Measurements from ENCODE around the gene GANAB. TPM values are rescaled to one million over a fixed set of nuclear protein-coding genes. Genes with fewer than 3 reads are reported as not detected.
"Not testable (repeated sequence)": the region's sequence is repeated elsewhere in the genome, so short reads cannot be mapped to it uniquely, and the experiment has no call there.

GANAB gene
- total RNA-seq, 1 experiment from 2014 or later, result 98.5 TPM

DNA sequence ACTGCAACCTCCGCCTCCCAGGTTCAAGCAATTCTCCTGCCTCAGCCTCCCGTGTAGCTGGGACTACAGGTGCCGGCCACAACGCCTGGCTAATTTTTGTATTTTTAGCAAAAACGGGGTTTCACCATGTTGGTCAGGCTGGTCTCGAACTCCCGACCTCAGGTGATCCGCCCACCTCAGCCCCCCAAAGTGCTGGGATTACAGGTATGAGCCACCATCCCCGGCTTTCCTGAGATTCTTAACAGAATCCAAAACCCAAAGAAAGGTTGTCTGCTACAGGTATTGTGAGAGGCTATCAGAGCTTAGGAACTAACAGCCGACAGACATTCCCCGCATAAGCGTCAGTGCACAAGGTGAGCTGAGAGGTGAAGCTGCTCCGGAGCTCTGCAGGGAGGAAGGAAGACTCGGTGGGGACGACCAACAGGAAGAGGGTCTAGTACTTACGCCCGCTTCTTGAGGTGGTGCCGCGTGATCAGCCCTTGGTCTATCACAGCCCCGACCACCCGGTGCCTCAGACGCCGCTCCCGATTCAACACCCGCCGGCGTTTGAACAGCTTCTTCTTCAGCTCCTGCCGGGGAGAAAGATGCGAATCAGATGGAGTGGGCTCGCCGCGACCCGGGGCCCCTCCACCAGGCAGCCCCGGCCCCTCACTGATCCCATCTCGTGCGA is 18.1 kb upstream of the GANAB start:
- H4K20me1 ChIP-seq (ENCODE audit: insufficient read depth, low read depth, low read length), result no peaks in the 10 kb centered on the region; the same call in 1 of the 2 replicates
- no peaks in the 10 kb centered on the region for H3K27me3 ChIP-seq (ENCODE audit: low read length)
- peak overlapping the region; percentile 88 for H3K27ac ChIP-seq (ENCODE audit: low read length)
- DNase-seq, result peak; percentile 89
- H3K4me1 ChIP-seq (ENCODE audit: low read length), result peaks cover 30% of the 10 kb centered on the region
- H3K4me2 ChIP-seq (ENCODE audit: low read depth, low read length, poor library complexity, severe bottlenecking), result peak overlapping the region; percentile 76
- H3K9me2 ChIP-seq (replicated peaks; ENCODE audit: insufficient read depth, low read length), result no peaks in the 10 kb centered on the region
- H3K4me3 ChIP-seq (ENCODE audit: low read length), result peak overlapping the region; percentile 100
- H3K9ac ChIP-seq (ENCODE audit: low read length), result peak overlapping the region; percentile 100
- H3K9me3 ChIP-seq (ENCODE audit: low read length), result no peaks in the 10 kb centered on the region
- peaks cover 47% of the 10 kb centered on the region for H3K79me2 ChIP-seq (ENCODE audit: low read length)
- H3K36me3 ChIP-seq (ENCODE audit: insufficient read depth, low read length), result peaks cover 17% of the 10 kb centered on the region
- peak overlapping the region; percentile 84; the same call in 1 of the 2 replicates for H2AFZ ChIP-seq (ENCODE audit: low read length)

- H3K4me3 ChIP-seq (ENCODE audit: low read length), result no peak overlapping the region
- H4K20me1 ChIP-seq (ENCODE audit: insufficient read depth, low read depth, low read length), result no peaks in the 10 kb centered on the region
- H2AFZ ChIP-seq (ENCODE audit: low read length), result peak overlapping the region; percentile 44; the same call in 1 of the 2 replicates
Observed at GRCh38 chr11:62656796-62657429, 10.5 kb upstream of the GANAB start.

DNA sequence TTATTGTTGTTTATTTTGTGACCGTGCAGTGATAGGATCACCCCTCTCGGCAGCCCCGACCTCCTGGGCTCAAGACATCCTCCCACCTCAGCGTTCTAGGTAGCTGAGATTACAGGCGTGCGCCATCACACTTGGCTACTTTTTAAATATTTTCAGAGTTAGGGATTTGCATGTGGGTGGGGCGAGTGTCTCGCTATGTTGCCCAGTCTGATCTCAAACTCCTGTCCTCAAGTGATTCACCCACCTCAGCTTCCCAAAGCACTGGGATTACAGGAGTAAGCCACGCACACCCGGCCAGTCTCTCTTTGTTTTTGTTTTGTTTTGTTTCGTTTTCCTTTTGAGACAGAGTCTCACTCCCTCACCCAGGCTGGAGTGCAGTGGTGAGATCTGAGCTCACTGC is 7.9 kb upstream of the GANAB start:
- H3K4me3 ChIP-seq (ENCODE audit: low read length), result no peak overlapping the region
- H3K9me2 ChIP-seq (replicated peaks; ENCODE audit: insufficient read depth, low read length), result no peaks in the 10 kb centered on the region
- H3K9ac ChIP-seq (ENCODE audit: low read length), result no peak overlapping the region
- H3K36me3 ChIP-seq (ENCODE audit: insufficient read depth, low read length), result 0 out of 2 replicates have a peak, but pooled peaks cover 3% of the 10 kb centered on the region
- H3K9me3 ChIP-seq (ENCODE audit: low read length), result no peaks in the 10 kb centered on the region
- DNase-seq, result no peak
- H2AFZ ChIP-seq (ENCODE audit: low read length), result 0 out of 2 replicates have a peak overlapping the region, but pooled peaks have one; percentile 20
- no peaks in the 10 kb centered on the region for H3K27me3 ChIP-seq (ENCODE audit: low read length)
- no peak overlapping the region for H3K27ac ChIP-seq (ENCODE audit: low read length)
- peak overlapping the region; percentile 78 for H3K4me2 ChIP-seq (ENCODE audit: low read depth, low read length, poor library complexity, severe bottlenecking)
- H3K4me1 ChIP-seq (ENCODE audit: low read length), result peaks cover 15% of the 10 kb centered on the region
- H3K79me2 ChIP-seq (ENCODE audit: low read length), result peaks cover 26% of the 10 kb centered on the region
- H4K20me1 ChIP-seq (ENCODE audit: insufficient read depth, low read depth, low read length), result no peaks in the 10 kb centered on the region

More at GRCh38 chr11:62656796-62657429, 10.5 kb upstream of the GANAB start:
- no peaks in the 10 kb centered on the region for H3K9me3 ChIP-seq (ENCODE audit: low read length)
- H3K9me2 ChIP-seq (replicated peaks; ENCODE audit: insufficient read depth, low read length), result no peaks in the 10 kb centered on the region
- H3K27ac ChIP-seq (ENCODE audit: low read length), result no peak overlapping the region
- no peaks in the 10 kb centered on the region; the same call in 1 of the 2 replicates for H3K36me3 ChIP-seq (ENCODE audit: insufficient read depth, low read length)
- no peak overlapping the region for H3K9ac ChIP-seq (ENCODE audit: low read length)
- no peaks in the 10 kb centered on the region for H3K27me3 ChIP-seq (ENCODE audit: low read length)
- peaks cover 8% of the 10 kb centered on the region for H3K4me1 ChIP-seq (ENCODE audit: low read length)
- peaks cover 12% of the 10 kb centered on the region for H3K79me2 ChIP-seq (ENCODE audit: low read length)
- no peak for DNase-seq
- H3K4me2 ChIP-seq (ENCODE audit: low read depth, low read length, poor library complexity, severe bottlenecking), result no peak overlapping the region

- no peak for DNase-seq
- peak overlapping the region; percentile 78 for H3K4me2 ChIP-seq (ENCODE audit: low read depth, low read length, poor library complexity, severe bottlenecking)
- H3K9ac ChIP-seq (ENCODE audit: low read length), result peak overlapping the region; percentile 82
- peak overlapping the region; percentile 79 for H3K4me3 ChIP-seq (ENCODE audit: low read length)
- no peaks in the 10 kb centered on the region for H3K9me3 ChIP-seq (ENCODE audit: low read length)
- H4K20me1 ChIP-seq (ENCODE audit: insufficient read depth, low read depth, low read length), result no peaks in the 10 kb centered on the region
- H3K36me3 ChIP-seq (ENCODE audit: insufficient read depth, low read length), result 0 out of 2 replicates have a peak, but pooled peaks cover 3% of the 10 kb centered on the region
- H2AFZ ChIP-seq (ENCODE audit: low read length), result no peak overlapping the region
- H3K79me2 ChIP-seq (ENCODE audit: low read length), result peaks cover 26% of the 10 kb centered on the region
- H3K27ac ChIP-seq (ENCODE audit: low read length), result no peak overlapping the region
- H3K4me1 ChIP-seq (ENCODE audit: low read length), result peaks cover 15% of the 10 kb centered on the region
- H3K27me3 ChIP-seq (ENCODE audit: low read length), result no peaks in the 10 kb centered on the region
- no peaks in the 10 kb centered on the region for H3K9me2 ChIP-seq (replicated peaks; ENCODE audit: insufficient read depth, low read length)
Observed at GRCh38 chr11:62652161-62653006, 6.0 kb upstream of the GANAB start.

DNA sequence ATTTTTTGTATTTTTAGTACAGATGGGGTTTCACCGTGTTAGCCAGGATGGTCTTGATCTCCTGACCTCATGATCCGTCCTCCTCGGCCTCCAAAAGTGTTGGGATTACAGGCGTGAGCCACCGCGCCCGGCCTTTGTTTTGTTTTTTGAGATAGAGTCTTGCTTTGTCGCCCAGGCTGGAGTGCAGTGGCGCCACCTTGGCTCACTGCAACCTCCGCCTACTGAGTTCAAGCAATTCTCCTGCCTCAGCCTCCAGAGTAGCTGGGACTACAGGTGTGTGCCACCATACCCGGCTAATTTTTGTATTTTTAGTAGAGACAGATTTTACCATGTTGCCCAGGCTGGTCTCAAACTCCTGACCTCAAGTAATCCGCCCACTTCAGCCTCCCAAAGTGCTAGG is 3.9 kb upstream of the GANAB start:
- not testable (repeated sequence) for H3K4me2 ChIP-seq (ENCODE audit: low read depth, low read length, poor library complexity, severe bottlenecking); H3K27ac ChIP-seq (ENCODE audit: low read length); H3K9me2 ChIP-seq (replicated peaks; ENCODE audit: insufficient read depth, low read length); H3K9me3 ChIP-seq (ENCODE audit: low read length); H4K20me1 ChIP-seq (ENCODE audit: insufficient read depth, low read depth, low read length); H2AFZ ChIP-seq (ENCODE audit: low read length); DNase-seq; H3K36me3 ChIP-seq (ENCODE audit: insufficient read depth, low read length); H3K4me3 ChIP-seq (ENCODE audit: low read length); H3K9ac ChIP-seq (ENCODE audit: low read length); H3K27me3 ChIP-seq (ENCODE audit: low read length)
- Histone ChIP-seq H3K79me2 (ENCODE audit: low read length) (peaks cover 37% of the 10 kb centered on the region), H3K4me1 (ENCODE audit: low read length) (peaks cover 24% of the 10 kb centered on the region)

- Histone ChIP-seq H2AFZ (ENCODE audit: low read length) (no peak overlapping the region), H3K27me3 (ENCODE audit: low read length) (no peaks in the 10 kb centered on the region), H3K9ac (ENCODE audit: low read length) (no peak overlapping the region), H3K27ac (ENCODE audit: low read length) (no peak overlapping the region), H3K4me2 (ENCODE audit: low read depth, low read length, poor library complexity, severe bottlenecking) (no peak overlapping the region), H3K79me2 (ENCODE audit: low read length) (peaks cover 45% of the 10 kb centered on the region), H4K20me1 (ENCODE audit: insufficient read depth, low read depth, low read length) (peaks cover 5% of the 10 kb centered on the region), H3K9me2 (replicated peaks; ENCODE audit: insufficient read depth, low read length) (no peaks in the 10 kb centered on the region), H3K9me3 (ENCODE audit: low read length) (no peaks in the 10 kb centered on the region), H3K4me1 (ENCODE audit: low read length) (peaks cover 30% of the 10 kb centered on the region), H3K4me3 (ENCODE audit: low read length) (no peak overlapping the region), H3K36me3 (ENCODE audit: insufficient read depth, low read length) (peaks cover 4% of the 10 kb centered on the region; the same call in 1 of the 2 replicates)
- no peak for DNase-seq
Observed at GRCh38 chr11:62649486-62649885, 3.1 kb upstream of the GANAB start.

- Histone ChIP-seq H3K27me3 (ENCODE audit: low read length) (no peaks in the 10 kb centered on the region), H3K9ac (ENCODE audit: low read length) (no peak overlapping the region), H3K27ac (ENCODE audit: low read length) (no peak overlapping the region), H3K4me2 (ENCODE audit: low read depth, low read length, poor library complexity, severe bottlenecking) (no peak overlapping the region), H2AFZ (ENCODE audit: low read length) (no peak overlapping the region), H3K9me2 (replicated peaks; ENCODE audit: insufficient read depth, low read length) (no peaks in the 10 kb centered on the region), H3K9me3 (ENCODE audit: low read length) (no peaks in the 10 kb centered on the region), H3K4me3 (ENCODE audit: low read length) (no peak overlapping the region), H3K79me2 (ENCODE audit: low read length) (peaks cover 50% of the 10 kb centered on the region), H4K20me1 (ENCODE audit: insufficient read depth, low read depth, low read length) (peaks cover 5% of the 10 kb centered on the region), H3K36me3 (ENCODE audit: insufficient read depth, low read length) (peaks cover 7% of the 10 kb centered on the region; the same call in 1 of the 2 replicates), H3K4me1 (ENCODE audit: low read length) (peaks cover 27% of the 10 kb centered on the region)
- DNase-seq, result no peak
Observed at GRCh38 chr11:62648967-62649364, 2.6 kb upstream of the GANAB start.
